SU-DHL-6 (cell line): Measurements from ENCODE around the gene ALK.

Experiments
- H2AFZ ChIP-seq: fragments of 200-600 bp; sonication (generic); 2 replicates; pipeline ENCODE4 v1.6.1; 2014; ENCODE audit warnings: low read depth, mild to moderate bottlenecking, moderate library complexity, mixed read lengths, antibody characterized with exemption, low read length; ENCODE audit not compliant: severe bottlenecking
- H3F3A ChIP-seq: fragments of 200-600 bp; shearing (Covaris generic); 2 replicates; pipeline ENCODE4 v1.6.0; 2016; ENCODE audit warnings: antibody characterized with exemption, mild to moderate bottlenecking; ENCODE audit not compliant: insufficient read depth
- H3K27ac ChIP-seq: fragments of 200-600 bp; sonication (generic); 2 replicates; pipeline ENCODE4 v1.5.1; 2016; ENCODE audit warnings: low read depth, mild to moderate bottlenecking, low read length, moderate library complexity, mixed read lengths
- H3K27me3 ChIP-seq: fragments of 200-600 bp; sonication (generic), shearing (Covaris generic); 2 replicates; pipeline ENCODE4 v1.6.0; 2014; ENCODE audit warnings: mild to moderate bottlenecking, low read length
- H3K36me3 ChIP-seq: fragments of 200-600 bp; sonication (generic); 2 replicates; pipeline ENCODE4 v1.6.1; 2014; ENCODE audit warnings: mild to moderate bottlenecking, low read length, mixed read lengths
- H3K4me2 ChIP-seq: fragments of 300-600, 200-600 bp; shearing (Covaris generic), sonication (generic); 2 replicates; pipeline ENCODE4 v1.6.0; 2014; ENCODE audit warnings: low read length, low read depth, mild to moderate bottlenecking; ENCODE audit not compliant: poor library complexity, severe bottlenecking
- H3K4me3 ChIP-seq: fragments of 200-600 bp; sonication (generic); 2 replicates; pipeline ENCODE4 v1.5.1; 2014; ENCODE audit warnings: antibody characterized with exemption, low read length, mild to moderate bottlenecking, mixed read lengths; ENCODE audit not compliant: insufficient read depth, poor library complexity, severe bottlenecking
- H3K79me2 ChIP-seq: fragments of 200-600 bp; sonication (generic); 2 replicates; pipeline ENCODE4 v1.6.1; 2014; ENCODE audit warnings: mild to moderate bottlenecking, low read length, moderate library complexity; ENCODE audit not compliant: insufficient read depth
- H3K9ac ChIP-seq: fragments of 200-600 bp; sonication (generic); 2 replicates; pipeline ENCODE4 v1.7.0; 2014; ENCODE audit warnings: mild to moderate bottlenecking, low read length
- H3K9me2 ChIP-seq: fragments of 200-600 bp; sonication (generic); replicated peaks from 2 replicates; pipeline ENCODE4 v1.6.1; 2014; ENCODE audit warnings: low read length; ENCODE audit not compliant: insufficient read depth
- H3K9me3 ChIP-seq: fragments of 200-600 bp; sonication (generic); 2 replicates; pipeline ENCODE4 v1.6.1; 2014; ENCODE audit warnings: low read length, mixed read lengths; ENCODE audit not compliant: insufficient read depth
- H4K20me1 ChIP-seq: fragments of 200-600 bp; sonication (generic); 2 replicates; pipeline ENCODE4 v1.6.1; 2014; ENCODE audit warnings: low read depth, mild to moderate bottlenecking, antibody characterized with exemption, low read length, moderate library complexity, mixed read lengths
- CTCF ChIP-seq: fragments of 200-600 bp; sonication (generic); IDR thresholded peaks from one replicate; pipeline ENCODE4 v1.5.1; 2017; ENCODE audit warnings: antibody characterized with exemption, mild to moderate bottlenecking, low read length, moderate library complexity; ENCODE audit not compliant: insufficient read depth, poor library complexity, severe bottlenecking
- EZH2phosphoT487 ChIP-seq: fragments of 200-600 bp; sonication (generic), shearing (Covaris generic); conservative IDR thresholded peaks from 2 replicates; pipeline ENCODE4 v1.6.1; 2018; ENCODE audit warnings: mild to moderate bottlenecking, antibody characterized with exemption, low read length, moderate library complexity, mixed read lengths

ALK gene

GRCh38 chr2:29343830-29344229, 577.6 kb downstream of the ALK start:
- H3F3A ChIP-seq: no peaks in the 10 kb centered on the region
- no peaks in the 10 kb centered on the region for H3K9me2 ChIP-seq
- no peaks in the 10 kb centered on the region for H3K27me3 ChIP-seq
- no peak overlapping the region for H3K27ac ChIP-seq
- no peak overlapping the region for H3K9ac ChIP-seq
- no peak overlapping the region for H3K4me3 ChIP-seq
- no peaks in the 10 kb centered on the region for H3K36me3 ChIP-seq
- H3K9me3 ChIP-seq: no peaks in the 10 kb centered on the region
- no peaks in the 10 kb centered on the region for H3K79me2 ChIP-seq
- no peak for TF ChIP-seq CTCF
- TF ChIP-seq EZH2phosphoT487: no peak
- H4K20me1 ChIP-seq: no peaks in the 10 kb centered on the region
- H3K4me2 ChIP-seq: no peak overlapping the region
- no peak overlapping the region for H2AFZ ChIP-seq

- no peak overlapping the region for H3K27ac ChIP-seq
- H3K4me3 ChIP-seq: no peak overlapping the region
- no peaks in the 10 kb centered on the region for H3K79me2 ChIP-seq
- no peaks in the 10 kb centered on the region for H3K27me3 ChIP-seq
- H3K4me2 ChIP-seq: no peak overlapping the region
- no peaks in the 10 kb centered on the region for H3F3A ChIP-seq
- no peak overlapping the region for H3K9ac ChIP-seq
- no peaks in the 10 kb centered on the region for H4K20me1 ChIP-seq
- H2AFZ ChIP-seq: no peak overlapping the region
- no peaks in the 10 kb centered on the region for H3K9me3 ChIP-seq
- H3K9me2 ChIP-seq: no peaks in the 10 kb centered on the region
- no peaks in the 10 kb centered on the region for H3K36me3 ChIP-seq
- TF ChIP-seq EZH2phosphoT487 (no peak), CTCF (no peak)
Measured at GRCh38 chr2:29336341-29337241, 584.8 kb downstream of the ALK start.

GRCh38 chr2:29335396-29335795, 586.0 kb downstream of the ALK start:
- Histone ChIP-seq H3K4me2 (no peak overlapping the region), H3K9me2 (no peaks in the 10 kb centered on the region), H3K9ac (no peak overlapping the region), H3K36me3 (no peaks in the 10 kb centered on the region), H2AFZ (no peak overlapping the region), H3K9me3 (no peaks in the 10 kb centered on the region), H3K27me3 (no peaks in the 10 kb centered on the region), H3F3A (no peaks in the 10 kb centered on the region), H4K20me1 (no peaks in the 10 kb centered on the region), H3K79me2 (no peaks in the 10 kb centered on the region), H3K4me3 (no peak overlapping the region), H3K27ac (no peak overlapping the region)
- TF ChIP-seq EZH2phosphoT487: no peak
- TF ChIP-seq CTCF: no peak
